Measurements from ENCODE around the gene CCNL2. TPM values are rescaled to one million over a fixed set of nuclear protein-coding genes. Genes with fewer than 3 reads are reported as not detected.

CCNL2 gene
- total RNA-seq, 1 donor from 2014 or later, result 319 TPM

GRCh38 chr1:1343811-1344421 is 55.2 kb downstream of the CCNL2 start:
- H3K9me3 ChIP-seq, result no peaks in the 10 kb centered on the region
- no peak for DNase-seq (ENCODE audit: extremely low spot score in 2 of 2)
- intact Hi-C loops (cut with DNase I), result no loop called here
- TF ChIP-seq CTCF (IDR thresholded peaks at IDR 0.05), result no peak
- TF ChIP-seq POLR2AphosphoS5 (IDR thresholded peaks at IDR 0.05; ENCODE audit: insufficient read depth in 1 of 2, low read depth in 1 of 2), result no peak
- TF ChIP-seq POLR2A (IDR thresholded peaks at IDR 0.05), result no peak
- H3K4me3 ChIP-seq, result no peak overlapping the region
- peaks cover 0 to 15% of the 10 kb centered on the region in 2 donors for H3K36me3 ChIP-seq
- H3K4me1 ChIP-seq, result peaks cover 51% of the 10 kb centered on the region
- no peaks in the 10 kb centered on the region for H3K27me3 ChIP-seq
- H3K27ac ChIP-seq, result peak overlapping the region; percentile 81

- Histone ChIP-seq H3K4me3 (no peak overlapping the region), H3K4me1 (peaks cover 43% of the 10 kb centered on the region), H3K27me3 (no peaks in the 10 kb centered on the region), H3K27ac (no peak overlapping the region), H3K36me3 (peaks cover 0 to 28% of the 10 kb centered on the region in 2 donors), H3K9me3 (no peaks in the 10 kb centered on the region)
- TF ChIP-seq CTCF (IDR thresholded peaks at IDR 0.05), result no peak
- TF ChIP-seq POLR2AphosphoS5 (IDR thresholded peaks at IDR 0.05; ENCODE audit: insufficient read depth in 1 of 2, low read depth in 1 of 2), result no peak
- TF ChIP-seq POLR2A (IDR thresholded peaks at IDR 0.05), result no peak
- intact Hi-C loops (cut with DNase I), result no loop called here
- DNase-seq (ENCODE audit: extremely low spot score in 2 of 2), result no peak
Measured at GRCh38 chr1:1342584-1343115, 56.5 kb downstream of the CCNL2 start.

GRCh38 chr1:1342061-1342562 is 57.0 kb downstream of the CCNL2 start:
- TF ChIP-seq POLR2A (IDR thresholded peaks at IDR 0.05), result no peak
- no peak for TF ChIP-seq CTCF (IDR thresholded peaks at IDR 0.05)
- TF ChIP-seq POLR2AphosphoS5 (IDR thresholded peaks at IDR 0.05; ENCODE audit: insufficient read depth in 1 of 2, low read depth in 1 of 2), result no peak
- no peaks in the 10 kb centered on the region for H3K9me3 ChIP-seq
- H3K4me3 ChIP-seq, result no peak overlapping the region
- H3K27me3 ChIP-seq, result no peaks in the 10 kb centered on the region
- peaks cover 38% of the 10 kb centered on the region for H3K4me1 ChIP-seq
- intact Hi-C loops (cut with DNase I), result no loop called here
- no peak overlapping the region for H3K27ac ChIP-seq
- H3K36me3 ChIP-seq, result peaks cover 0 to 33% of the 10 kb centered on the region in 2 donors
- no peak for DNase-seq (ENCODE audit: extremely low spot score in 2 of 2)

GRCh38 chr1:1341549-1342021 is 57.5 kb downstream of the CCNL2 start:
- no peak for TF ChIP-seq POLR2AphosphoS5 (IDR thresholded peaks at IDR 0.05; ENCODE audit: insufficient read depth in 1 of 2, low read depth in 1 of 2)
- no peak for TF ChIP-seq CTCF (IDR thresholded peaks at IDR 0.05)
- TF ChIP-seq POLR2A (IDR thresholded peaks at IDR 0.05), result no peak
- no peak for DNase-seq (ENCODE audit: extremely low spot score in 2 of 2)
- intact Hi-C loops (cut with DNase I), result no loop called here
- Histone ChIP-seq H3K9me3 (no peaks in the 10 kb centered on the region), H3K4me1 (peaks cover 32% of the 10 kb centered on the region), H3K36me3 (peaks cover 0 to 33% of the 10 kb centered on the region in 2 donors), H3K4me3 (no peak overlapping the region), H3K27ac (no peak overlapping the region), H3K27me3 (no peaks in the 10 kb centered on the region)

Data from vagina (tissue), 2 donors.